ENCODE measurements around the gene PRKCA. TPM values are rescaled to one million over a fixed set of nuclear protein-coding genes. Genes with fewer than 3 reads are reported as not detected.
"Not testable (repeated sequence)": the region's sequence is repeated elsewhere in the genome, so short reads cannot be mapped to it uniquely, and the experiment has no call there.

The PRKCA gene
- total RNA-seq, 1 experiment from 2014 or later = 28.6 TPM

GRCh38 chr17:66437476-66438026, 135.1 kb downstream of the PRKCA start:
- in situ Hi-C loops (cut with HindIII; ENCODE audit: low pct_unique_long_range_greater_than_20kb, low sequenced_read_pairs) = no loop called here
- no peak for DNase-seq (ENCODE audit: low read depth)

- in situ Hi-C loops (cut with HindIII; ENCODE audit: low pct_unique_long_range_greater_than_20kb, low sequenced_read_pairs) = no loop called here
- DNase-seq (ENCODE audit: low read depth) = no peak
Observed at GRCh38 chr17:66438101-66438500, 135.7 kb downstream of the PRKCA start.

DNA sequence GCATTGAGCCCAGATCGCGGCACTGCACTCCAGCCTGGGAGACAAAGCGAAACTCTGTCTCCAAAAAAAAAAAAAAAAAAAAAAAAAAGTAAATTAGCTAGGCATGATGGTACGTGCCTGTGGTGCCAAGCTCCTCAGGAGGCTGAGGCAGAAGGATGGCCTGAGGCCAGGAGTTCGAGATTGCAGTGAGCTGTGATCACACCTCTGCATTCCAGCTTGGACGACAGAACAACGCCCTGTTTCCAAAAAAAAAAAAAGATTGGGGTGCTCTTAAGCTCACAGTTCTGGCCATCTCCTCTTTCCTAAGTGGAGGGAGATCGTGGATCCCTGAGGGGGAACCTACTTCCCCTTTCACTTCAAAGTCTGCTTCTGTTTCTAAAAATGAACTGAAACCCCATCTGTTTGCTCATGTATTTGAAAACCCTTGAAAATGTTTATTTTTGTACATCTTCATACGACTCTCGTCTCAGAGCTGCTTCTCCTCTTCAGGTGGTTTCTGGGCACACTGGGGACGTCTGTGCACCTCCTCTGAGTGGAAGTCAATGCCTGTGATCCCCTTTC, 138.8 kb downstream of the PRKCA start:
- DNase-seq (ENCODE audit: low read depth) = no peak
- in situ Hi-C loops (cut with HindIII; ENCODE audit: low pct_unique_long_range_greater_than_20kb, low sequenced_read_pairs) = no loop called here

DNA sequence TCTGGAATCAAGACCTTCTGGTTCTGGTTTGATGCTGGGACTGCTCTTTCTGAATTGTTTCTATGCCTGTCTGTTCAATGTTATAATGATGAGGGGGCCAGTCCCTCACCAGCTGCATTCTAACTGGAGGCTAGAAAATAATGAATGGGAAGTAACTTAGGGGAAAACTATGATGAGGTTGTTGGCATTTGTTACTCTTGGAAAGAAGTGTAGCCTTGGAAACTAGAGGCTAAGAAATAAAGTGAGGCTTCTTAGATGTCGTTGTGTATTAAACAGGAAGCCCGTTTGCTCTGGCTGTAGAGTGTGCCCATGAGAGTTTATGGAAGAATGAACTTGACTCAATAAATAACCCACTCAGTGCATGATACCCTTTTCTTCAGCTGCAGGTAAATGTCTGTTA, 140.8 kb downstream of the PRKCA start:
- DNase-seq (ENCODE audit: low read depth) = no peak
- in situ Hi-C loops (cut with HindIII; ENCODE audit: low pct_unique_long_range_greater_than_20kb, low sequenced_read_pairs) = no loop called here

DNA sequence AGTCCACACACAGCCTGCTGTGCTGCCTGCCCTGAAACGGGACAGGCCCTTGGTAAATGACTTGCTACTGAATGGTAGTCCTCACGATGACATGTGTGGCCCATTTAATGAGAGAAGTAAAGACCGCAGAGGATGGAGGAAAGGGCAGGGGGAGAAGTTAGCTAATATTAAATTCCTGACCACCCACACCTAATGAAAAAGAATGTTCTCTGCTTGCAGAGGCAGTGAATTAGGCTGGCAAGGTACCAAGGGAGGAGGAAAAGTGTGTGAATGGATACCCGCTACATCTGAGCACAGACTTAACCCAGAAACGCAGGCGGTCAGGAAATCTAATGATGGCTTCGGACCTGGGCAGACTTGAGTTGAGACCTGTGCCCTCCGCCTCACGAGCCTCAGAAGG, 141.2 kb downstream of the PRKCA start:
- in situ Hi-C loops (cut with HindIII; ENCODE audit: low pct_unique_long_range_greater_than_20kb, low sequenced_read_pairs) = no loop called here
- DNase-seq (ENCODE audit: low read depth) = no peak

- in situ Hi-C loops (cut with HindIII; ENCODE audit: low pct_unique_long_range_greater_than_20kb, low sequenced_read_pairs) = no loop called here
- DNase-seq (ENCODE audit: low read depth) = no peak
Observed at GRCh38 chr17:66444031-66444430, 141.6 kb downstream of the PRKCA start.

GRCh38 chr17:66445229-66445628, 142.8 kb downstream of the PRKCA start:
- DNase-seq (ENCODE audit: low read depth) = no peak
- in situ Hi-C loops (cut with HindIII; ENCODE audit: low pct_unique_long_range_greater_than_20kb, low sequenced_read_pairs) = no loop called here

GRCh38 chr17:66446419-66446818, 144.0 kb downstream of the PRKCA start:
- in situ Hi-C loops (cut with HindIII; ENCODE audit: low pct_unique_long_range_greater_than_20kb, low sequenced_read_pairs) = no loop called here
- DNase-seq (ENCODE audit: low read depth) = no peak

DNA sequence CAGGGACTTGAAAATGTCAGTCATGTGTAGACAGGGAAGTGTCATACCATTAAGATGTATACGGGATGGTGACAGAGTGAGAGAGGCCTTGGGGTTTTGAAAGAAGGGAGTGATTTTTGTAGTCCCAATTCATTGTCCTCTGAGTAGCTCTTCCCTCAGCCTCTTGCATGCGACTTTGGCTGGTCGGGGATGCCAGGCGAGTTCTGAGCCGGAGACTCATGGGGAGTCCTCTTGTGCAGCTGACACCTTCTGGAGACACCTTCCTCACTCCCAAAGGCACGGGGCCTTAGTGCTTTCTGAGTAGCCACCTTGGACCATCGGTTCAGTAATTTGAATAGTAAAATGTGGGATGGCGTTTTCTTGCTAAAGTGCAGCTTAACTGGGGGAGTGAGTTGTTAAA, 144.7 kb downstream of the PRKCA start:
- in situ Hi-C loops (cut with HindIII; ENCODE audit: low pct_unique_long_range_greater_than_20kb, low sequenced_read_pairs) = no loop called here
- no peak for DNase-seq (ENCODE audit: low read depth)

GRCh38 chr17:66448026-66448639, 145.7 kb downstream of the PRKCA start:
- in situ Hi-C loops (cut with HindIII; ENCODE audit: low pct_unique_long_range_greater_than_20kb, low sequenced_read_pairs) = no loop called here
- no peak for DNase-seq (ENCODE audit: low read depth)

DNA sequence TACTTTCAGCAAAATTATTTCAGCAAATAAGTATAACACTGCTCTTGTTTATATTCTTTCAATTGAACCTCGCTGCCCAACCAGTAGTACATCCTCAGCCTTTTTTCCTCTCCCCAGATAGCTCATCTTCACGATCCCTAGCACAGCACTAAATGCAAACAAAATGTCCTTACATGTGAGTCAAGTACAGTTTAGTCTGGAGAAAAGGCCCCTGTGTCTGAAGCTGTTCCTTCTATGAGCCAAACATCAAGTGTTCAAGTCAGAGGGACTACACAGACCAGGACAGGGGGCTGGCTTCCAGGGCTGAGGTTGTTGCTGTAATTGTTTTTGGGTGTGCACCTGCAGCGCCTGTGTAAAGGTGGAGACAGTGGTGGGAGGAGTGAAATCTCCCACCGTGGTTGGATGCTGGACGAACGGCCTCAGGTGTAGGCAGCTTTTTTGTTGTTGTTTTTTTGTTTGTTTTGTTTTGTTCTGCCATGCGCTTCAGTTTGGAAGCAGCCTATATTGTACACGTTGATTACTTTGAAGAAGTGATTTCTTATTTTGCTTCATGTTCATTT, 147.1 kb downstream of the PRKCA start:
- in situ Hi-C loops (cut with HindIII; ENCODE audit: low pct_unique_long_range_greater_than_20kb, low sequenced_read_pairs) = no loop called here

DNA sequence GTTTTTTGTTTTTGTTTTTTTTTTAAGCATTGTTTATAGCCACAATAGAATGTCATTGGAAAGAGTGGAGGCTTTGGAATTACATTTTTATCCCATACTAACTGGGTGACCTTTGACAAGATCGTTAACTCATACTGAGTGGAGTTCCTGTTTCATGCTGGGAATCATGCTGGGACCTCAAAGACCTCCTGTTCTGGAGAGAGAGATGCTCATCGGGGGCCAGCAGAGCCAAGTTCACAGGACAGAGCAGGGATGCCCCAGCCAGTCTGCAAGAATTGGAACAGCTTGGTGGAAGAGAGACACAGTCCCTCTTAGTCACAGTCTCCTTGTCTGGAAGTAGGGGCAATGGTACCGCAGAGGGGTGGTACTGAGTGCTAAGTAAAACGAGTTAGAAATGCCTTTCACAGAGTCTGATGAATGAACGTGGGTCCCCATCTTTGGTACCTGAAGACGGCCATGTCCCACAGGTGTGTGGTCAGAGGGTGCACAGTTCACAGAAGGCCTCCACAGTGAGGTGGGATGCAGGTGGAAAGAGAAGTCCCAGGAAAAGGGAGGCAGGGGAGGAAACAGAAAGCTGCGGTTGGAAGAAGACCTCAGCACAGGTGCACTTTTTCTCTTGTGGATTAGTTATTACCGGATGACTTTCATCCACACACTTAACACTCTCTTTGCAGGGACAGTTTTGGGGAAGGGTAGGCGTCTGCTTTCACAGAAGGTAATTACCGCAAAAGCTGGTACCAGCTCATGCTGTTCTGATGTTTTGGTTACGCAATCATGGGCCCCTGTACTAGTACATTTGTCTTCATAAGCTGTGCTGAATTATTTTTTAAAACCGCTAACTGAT, 147.8 kb downstream of the PRKCA start:
- in situ Hi-C loops (cut with HindIII; ENCODE audit: low pct_unique_long_range_greater_than_20kb, low sequenced_read_pairs) = no loop called here
- no peak for DNase-seq (ENCODE audit: low read depth)

More for the DNA sequence above, 147.1 kb downstream of the PRKCA start:
- DNase-seq (ENCODE audit: low read depth) = no peak

DNA sequence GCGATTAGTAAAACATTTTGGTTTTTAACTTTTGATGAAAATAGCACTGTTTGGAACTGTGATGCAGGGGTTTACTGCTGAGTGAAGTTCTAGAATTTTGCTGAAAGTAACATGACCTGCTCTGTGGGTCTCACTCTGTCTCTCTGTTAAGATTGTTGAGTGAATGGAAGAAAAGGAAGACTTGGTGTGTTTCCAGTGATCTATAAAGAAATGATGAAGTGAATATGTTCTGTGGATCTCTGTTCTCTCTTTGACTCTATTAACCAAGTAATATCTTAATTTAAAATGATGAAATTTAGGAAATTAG, 148.4 kb downstream of the PRKCA start:
- no peak for DNase-seq (ENCODE audit: low read depth)
- in situ Hi-C loops (cut with HindIII; ENCODE audit: low pct_unique_long_range_greater_than_20kb, low sequenced_read_pairs) = no loop called here

DNA sequence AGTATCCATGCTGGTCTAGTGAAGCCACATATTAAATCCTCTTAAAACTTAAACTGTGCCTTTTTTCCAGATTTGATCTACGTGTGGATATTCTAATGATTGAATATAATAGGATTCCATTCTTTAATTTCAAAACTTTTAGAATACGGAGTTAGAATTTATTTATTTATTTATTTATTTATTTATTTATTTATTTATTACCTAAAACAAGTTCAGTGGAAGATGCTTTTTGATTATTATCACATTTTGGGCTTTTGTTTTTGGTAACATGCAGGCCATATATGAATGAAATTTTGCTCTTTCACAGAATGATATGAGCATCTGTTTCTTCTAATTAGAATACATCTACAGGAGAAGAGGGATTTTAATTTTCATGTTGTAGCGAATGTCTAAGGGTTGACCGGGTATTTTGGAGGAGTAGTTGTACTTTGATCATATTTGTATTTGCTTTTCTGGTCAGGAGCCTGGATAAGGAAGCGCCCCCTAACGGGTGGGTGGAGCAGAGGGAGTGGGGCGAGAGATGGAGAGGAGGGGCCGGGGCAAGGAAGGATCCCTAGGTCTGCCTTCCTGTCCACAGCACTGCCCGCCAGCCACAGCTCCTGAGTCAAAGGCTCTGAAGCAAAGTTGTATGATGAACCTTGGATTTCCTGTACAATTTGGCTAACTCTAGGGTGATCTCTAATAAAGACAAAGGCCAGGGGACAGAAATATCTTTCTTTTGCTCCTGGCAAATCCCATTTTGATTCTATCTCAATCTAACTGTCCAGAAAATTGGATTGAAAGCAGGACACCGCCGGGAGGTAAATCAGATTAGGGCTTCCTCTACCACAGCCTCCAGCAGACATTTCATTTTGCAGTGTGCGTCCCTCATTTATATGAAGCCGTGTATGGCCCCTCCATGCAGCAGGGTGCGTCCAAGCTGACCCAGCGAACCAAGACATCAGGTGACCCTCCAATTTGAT, 149.1 kb downstream of the PRKCA start:
- in situ Hi-C loops (cut with HindIII; ENCODE audit: low pct_unique_long_range_greater_than_20kb, low sequenced_read_pairs) = no loop called here
- DNase-seq (ENCODE audit: low read depth) = no peak

DNA sequence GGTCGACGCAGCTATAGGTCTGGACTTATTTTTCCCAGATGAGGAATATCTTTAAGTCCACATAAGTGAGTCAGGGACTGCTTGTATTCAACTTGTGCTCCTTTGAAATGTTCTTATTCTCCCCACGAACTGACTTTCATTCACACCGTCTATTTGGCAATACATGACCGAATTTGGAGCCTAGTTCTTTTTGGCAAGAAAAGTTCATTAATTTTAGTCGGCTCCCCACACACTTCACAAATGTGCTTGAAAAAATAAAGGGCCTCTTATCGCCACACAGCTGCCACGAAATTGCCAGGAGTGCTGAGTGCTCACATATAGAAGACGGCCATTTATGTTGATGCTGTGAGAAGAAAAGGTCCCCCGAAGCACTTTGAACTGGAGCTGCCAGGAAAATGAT, 152.6 kb downstream of the PRKCA start:
- in situ Hi-C loops (cut with HindIII; ENCODE audit: low pct_unique_long_range_greater_than_20kb, low sequenced_read_pairs) = no loop called here
- DNase-seq (ENCODE audit: low read depth) = no peak

- in situ Hi-C loops (cut with HindIII; ENCODE audit: low pct_unique_long_range_greater_than_20kb, low sequenced_read_pairs); DNase-seq (ENCODE audit: low read depth): not testable (repeated sequence)
Observed at GRCh38 chr17:66457499-66457898, 155.1 kb downstream of the PRKCA start.

GRCh38 chr17:66458782-66459181, 156.4 kb downstream of the PRKCA start:
- in situ Hi-C loops (cut with HindIII; ENCODE audit: low pct_unique_long_range_greater_than_20kb, low sequenced_read_pairs) = no loop called here
- DNase-seq (ENCODE audit: low read depth) = no peak

DNA sequence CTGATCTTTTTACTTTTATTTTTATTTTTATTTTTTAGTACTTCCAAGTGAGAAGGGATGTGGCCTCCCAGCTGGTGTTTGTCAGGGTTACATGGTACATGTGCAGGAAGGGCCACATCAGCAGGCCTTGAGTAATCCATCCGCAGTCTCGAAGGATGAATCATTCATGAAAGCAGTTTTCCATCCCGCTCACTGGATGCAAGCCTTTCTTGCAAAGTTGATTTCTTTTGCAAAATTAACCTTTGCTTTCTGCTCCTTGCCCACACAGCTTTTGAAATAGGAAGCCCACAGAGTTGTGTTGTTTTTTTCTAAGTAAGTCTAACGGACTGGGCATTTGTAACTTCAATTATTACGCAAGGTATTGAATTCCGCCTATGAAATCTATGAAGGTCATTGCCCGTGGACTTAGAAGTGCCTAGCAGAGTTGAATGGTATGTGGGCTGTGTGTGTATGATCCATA, 157.4 kb downstream of the PRKCA start:
- in situ Hi-C loops (cut with HindIII; ENCODE audit: low pct_unique_long_range_greater_than_20kb, low sequenced_read_pairs) = no loop called here
- DNase-seq (ENCODE audit: low read depth) = peak; percentile 76
